Measurements from ENCODE around the gene SKAP2.

DNA sequence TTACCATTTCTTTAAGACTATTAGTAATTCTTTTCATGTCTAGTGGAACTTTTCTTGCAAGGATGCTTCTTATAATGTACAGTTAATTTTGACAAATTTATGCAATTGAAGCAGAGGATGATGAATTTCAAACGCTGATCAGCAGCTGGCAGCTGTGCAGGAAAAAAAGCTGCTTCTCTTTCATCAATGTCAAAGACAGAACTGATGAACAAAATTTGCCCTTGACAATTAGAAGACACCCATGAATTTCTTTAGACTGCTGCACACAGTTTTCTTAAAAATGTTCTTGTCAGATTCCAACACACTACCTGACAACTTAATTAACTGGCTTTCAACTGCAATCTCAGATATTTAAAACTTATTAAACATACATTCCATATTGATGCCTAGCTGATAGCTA lies 138.3 kb downstream of the SKAP2 start:
- TF ChIP-seq POLR2A (IDR thresholded peaks at IDR 0.05; ENCODE audit: low read length) (no peak), GATA1 (IDR thresholded peaks at IDR 0.05; ENCODE audit: low read depth, low read length) (no peak)

All from erythroblast (primary cell).